ENCODE measurements around the gene ORC3.

ORC3 gene

DNA sequence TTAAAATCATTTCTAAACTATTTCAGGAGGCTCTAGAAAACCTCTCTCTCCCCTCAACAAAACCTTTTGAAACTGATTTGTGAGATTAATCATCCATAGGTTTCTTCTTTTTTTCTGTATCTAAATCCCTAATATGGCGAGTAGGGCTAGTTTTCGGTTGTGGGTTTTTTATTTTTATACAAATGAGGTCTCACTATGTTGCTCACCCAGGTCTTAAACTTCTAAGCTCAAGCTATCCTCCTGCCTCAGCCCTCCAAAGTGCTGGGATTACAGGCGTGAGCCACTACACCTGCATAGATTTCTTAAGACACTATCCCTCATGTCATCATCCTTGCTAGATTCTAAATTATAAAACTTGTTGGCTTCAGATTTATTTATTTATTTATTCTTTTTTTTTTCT is 43.9 kb downstream of the ORC3 start:
- no peak overlapping the region for H3K4me3 ChIP-seq (ENCODE audit: low read depth, low read length)
- peaks cover 10% of the 10 kb centered on the region for H3K4me1 ChIP-seq (ENCODE audit: control insufficient read depth, insufficient read depth, low read length, unreplicated experiment)
- H2AFZ ChIP-seq (ENCODE audit: low read length, unreplicated experiment), result no peak overlapping the region
- peaks cover 11% of the 10 kb centered on the region for H3K36me3 ChIP-seq (ENCODE audit: insufficient read depth, low read length)
- no peaks in the 10 kb centered on the region for H3K27me3 ChIP-seq (ENCODE audit: insufficient read depth, low read length)
- no peak overlapping the region for H3K27ac ChIP-seq (ENCODE audit: low read depth, low read length)
- no peaks in the 10 kb centered on the region for H3K79me2 ChIP-seq (ENCODE audit: control insufficient read depth, insufficient read depth, low read length, unreplicated experiment)

DNA sequence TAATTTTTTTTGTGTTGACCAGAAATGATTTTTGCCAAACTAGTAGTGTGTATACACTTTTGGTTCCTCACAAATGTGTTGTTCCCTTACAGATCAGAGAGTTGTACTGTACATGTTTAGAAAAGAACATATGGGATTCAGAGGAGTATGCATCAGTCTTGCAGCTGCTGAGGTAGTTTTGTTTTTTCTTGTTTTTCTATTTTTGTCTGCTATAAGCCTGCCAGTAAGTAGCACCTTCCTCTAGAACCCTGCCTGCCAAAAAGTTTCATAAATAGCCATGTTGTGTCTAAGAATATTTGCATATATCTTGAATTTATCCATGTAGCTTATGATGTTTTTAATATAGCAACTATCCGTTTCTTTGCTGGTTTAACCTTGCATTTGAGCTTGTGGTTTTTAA is 46.4 kb downstream of the ORC3 start:
- Histone ChIP-seq H3K27me3 (ENCODE audit: insufficient read depth, low read length) (no peaks in the 10 kb centered on the region), H3K36me3 (ENCODE audit: insufficient read depth, low read length) (peaks cover 18% of the 10 kb centered on the region), H3K79me2 (ENCODE audit: control insufficient read depth, insufficient read depth, low read length, unreplicated experiment) (no peaks in the 10 kb centered on the region), H3K27ac (ENCODE audit: low read depth, low read length) (no peak overlapping the region), H3K4me1 (ENCODE audit: control insufficient read depth, insufficient read depth, low read length, unreplicated experiment) (no peaks in the 10 kb centered on the region), H3K4me3 (ENCODE audit: low read depth, low read length) (no peak overlapping the region), H2AFZ (ENCODE audit: low read length, unreplicated experiment) (no peak overlapping the region)

DNA sequence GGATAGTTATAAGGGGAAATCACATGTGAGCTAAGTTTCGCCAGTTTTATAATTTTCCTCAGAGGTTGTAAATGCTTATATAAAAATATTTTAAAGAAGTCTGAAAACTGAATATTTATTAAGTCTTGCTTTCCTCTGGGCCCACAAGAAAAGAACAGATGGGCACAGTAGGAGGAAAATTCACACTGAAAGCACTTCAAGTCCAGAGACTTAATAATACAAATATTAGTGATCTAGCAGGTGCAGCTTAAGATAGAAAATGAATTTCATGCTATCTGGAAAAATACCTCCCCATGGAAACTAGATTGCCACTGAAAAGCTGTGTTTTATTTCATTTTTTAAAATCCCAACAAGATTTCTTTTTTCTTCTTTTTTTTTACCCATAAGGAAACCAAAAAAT is 47.2 kb downstream of the ORC3 start:
- Histone ChIP-seq H3K27ac (ENCODE audit: low read depth, low read length) (no peak overlapping the region), H3K79me2 (ENCODE audit: control insufficient read depth, insufficient read depth, low read length, unreplicated experiment) (no peaks in the 10 kb centered on the region), H2AFZ (ENCODE audit: low read length, unreplicated experiment) (no peak overlapping the region), H3K27me3 (ENCODE audit: insufficient read depth, low read length) (no peaks in the 10 kb centered on the region), H3K4me1 (ENCODE audit: control insufficient read depth, insufficient read depth, low read length, unreplicated experiment) (no peaks in the 10 kb centered on the region), H3K36me3 (ENCODE audit: insufficient read depth, low read length) (peaks cover 18% of the 10 kb centered on the region), H3K4me3 (ENCODE audit: low read depth, low read length) (no peak overlapping the region)

GRCh38 chr6:87639373-87639772 is 49.4 kb downstream of the ORC3 start:
- H3K79me2 ChIP-seq (ENCODE audit: control insufficient read depth, insufficient read depth, low read length, unreplicated experiment), result no peaks in the 10 kb centered on the region
- H3K27me3 ChIP-seq (ENCODE audit: insufficient read depth, low read length), result no peaks in the 10 kb centered on the region
- no peak overlapping the region for H3K27ac ChIP-seq (ENCODE audit: low read depth, low read length)
- no peak overlapping the region for H3K4me3 ChIP-seq (ENCODE audit: low read depth, low read length)
- H2AFZ ChIP-seq (ENCODE audit: low read length, unreplicated experiment), result no peak overlapping the region
- no peaks in the 10 kb centered on the region for H3K4me1 ChIP-seq (ENCODE audit: control insufficient read depth, insufficient read depth, low read length, unreplicated experiment)
- peaks cover 18% of the 10 kb centered on the region for H3K36me3 ChIP-seq (ENCODE audit: insufficient read depth, low read length)

DNA sequence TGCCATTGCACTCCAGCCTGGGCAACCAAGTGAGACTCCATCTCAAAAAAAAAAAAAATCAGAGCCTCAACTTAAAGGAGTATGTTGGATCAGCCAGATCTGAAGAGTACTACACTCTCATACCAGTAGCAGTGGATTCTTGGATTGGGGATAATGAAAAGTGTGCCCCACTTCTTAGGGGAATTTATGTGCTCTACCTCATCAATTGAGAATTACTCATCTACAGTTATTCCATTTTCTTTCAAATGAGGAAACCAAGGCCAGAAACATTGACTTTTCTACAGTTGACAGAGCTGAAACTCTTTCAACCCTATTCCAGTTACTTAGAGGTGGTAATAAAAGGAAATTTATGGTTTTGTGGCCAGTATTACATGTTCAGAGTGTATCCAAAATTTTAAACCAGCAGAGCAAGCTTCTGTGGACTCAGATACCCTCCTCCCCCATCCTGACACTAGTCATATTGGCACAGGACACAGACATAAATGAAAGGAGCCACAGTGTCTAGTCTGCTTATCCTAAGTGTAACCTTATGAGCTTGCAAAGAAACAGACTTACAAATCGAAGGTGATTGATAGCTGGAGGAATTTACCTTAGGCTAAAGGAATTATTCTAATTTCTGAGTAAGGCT is 51.2 kb downstream of the ORC3 start:
- H3K27me3 ChIP-seq (ENCODE audit: insufficient read depth, low read length), result no peaks in the 10 kb centered on the region
- no peak overlapping the region for H3K4me3 ChIP-seq (ENCODE audit: low read depth, low read length)
- no peaks in the 10 kb centered on the region for H3K79me2 ChIP-seq (ENCODE audit: control insufficient read depth, insufficient read depth, low read length, unreplicated experiment)
- H3K27ac ChIP-seq (ENCODE audit: low read depth, low read length), result no peak overlapping the region
- H2AFZ ChIP-seq (ENCODE audit: low read length, unreplicated experiment), result no peak overlapping the region
- H3K36me3 ChIP-seq (ENCODE audit: insufficient read depth, low read length), result peaks cover 11% of the 10 kb centered on the region; the same call in 1 of the 2 replicates
- peaks cover 3% of the 10 kb centered on the region for H3K4me1 ChIP-seq (ENCODE audit: control insufficient read depth, insufficient read depth, low read length, unreplicated experiment)

DNA sequence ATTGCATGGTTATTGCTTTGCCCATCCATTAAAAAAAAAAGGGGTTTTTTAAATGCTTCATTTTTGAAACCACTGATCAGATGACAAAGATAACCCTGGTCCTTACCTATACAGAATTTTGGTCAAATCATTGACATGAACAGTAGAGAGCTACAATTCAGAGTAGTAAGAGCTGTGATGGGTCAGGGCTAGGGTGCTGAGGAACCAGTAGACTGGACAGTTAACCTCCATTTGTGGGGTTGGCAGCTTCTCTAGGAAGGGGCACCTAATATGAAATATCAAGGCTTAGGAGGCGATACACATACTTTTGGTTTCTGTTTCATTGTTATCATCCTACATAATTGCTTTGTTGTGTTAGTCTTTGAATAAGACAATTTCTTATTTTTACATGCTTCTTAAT is 55.1 kb downstream of the ORC3 start:
- no peaks in the 10 kb centered on the region for H3K79me2 ChIP-seq (ENCODE audit: control insufficient read depth, insufficient read depth, low read length, unreplicated experiment)
- H2AFZ ChIP-seq (ENCODE audit: low read length, unreplicated experiment), result peak overlapping the region; percentile 57
- H3K4me3 ChIP-seq (ENCODE audit: low read depth, low read length), result peak overlapping the region; percentile 51; the same call in 1 of the 2 replicates
- H3K27ac ChIP-seq (ENCODE audit: low read depth, low read length), result no peak overlapping the region
- no peaks in the 10 kb centered on the region for H3K27me3 ChIP-seq (ENCODE audit: insufficient read depth, low read length)
- peaks cover 3% of the 10 kb centered on the region for H3K4me1 ChIP-seq (ENCODE audit: control insufficient read depth, insufficient read depth, low read length, unreplicated experiment)
- peaks cover 5% of the 10 kb centered on the region; the same call in 1 of the 2 replicates for H3K36me3 ChIP-seq (ENCODE audit: insufficient read depth, low read length)

DNA sequence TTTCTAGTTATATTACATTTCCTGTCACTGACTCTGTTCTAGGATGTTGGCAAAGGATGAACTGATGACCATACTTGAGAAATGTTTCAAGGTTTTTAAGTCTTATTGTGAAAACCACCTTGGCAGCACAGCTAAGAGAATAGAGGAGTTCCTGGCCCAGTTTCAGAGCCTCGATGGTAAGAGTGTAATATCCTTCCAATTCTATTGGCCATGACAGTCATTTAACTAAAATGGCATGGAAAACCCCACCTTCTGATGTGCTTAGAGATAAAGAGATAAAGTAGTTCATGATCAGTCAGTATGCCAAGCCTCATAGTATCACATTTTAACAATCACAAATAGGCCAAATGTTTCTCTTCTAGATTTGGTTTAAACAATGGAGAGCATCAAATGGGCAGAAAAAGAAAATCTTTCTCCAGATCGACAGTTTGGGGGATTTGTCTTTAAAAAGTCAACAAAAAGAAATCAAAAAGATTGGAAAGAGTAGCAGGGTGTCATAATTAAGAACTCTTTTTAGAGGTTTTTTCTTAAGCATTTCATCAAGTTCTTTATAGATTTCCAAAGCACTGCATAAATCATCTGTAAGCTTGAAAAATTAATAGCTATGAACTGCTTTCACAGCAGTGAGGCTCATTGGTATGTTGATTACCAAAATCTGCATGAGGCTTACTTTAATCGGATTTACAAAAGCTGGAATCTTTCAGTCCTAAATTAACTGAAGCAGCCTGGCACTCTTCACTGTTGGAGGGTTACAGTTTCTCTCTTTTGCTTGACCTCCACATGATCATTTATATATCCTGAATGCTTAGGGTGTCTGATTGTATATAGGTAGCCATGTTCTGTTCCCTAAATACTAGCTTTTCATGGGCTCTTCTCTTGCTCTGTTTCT is 63.4 kb downstream of the ORC3 start:
- Histone ChIP-seq H2AFZ (ENCODE audit: low read length, unreplicated experiment) (no peak overlapping the region), H3K36me3 (ENCODE audit: insufficient read depth, low read length) (peaks cover 5% of the 10 kb centered on the region; the same call in 1 of the 2 replicates), H3K27ac (ENCODE audit: low read depth, low read length) (no peak overlapping the region), H3K4me1 (ENCODE audit: control insufficient read depth, insufficient read depth, low read length, unreplicated experiment) (peaks cover 20% of the 10 kb centered on the region), H3K4me3 (ENCODE audit: low read depth, low read length) (no peak overlapping the region), H3K27me3 (ENCODE audit: insufficient read depth, low read length) (no peaks in the 10 kb centered on the region), H3K79me2 (ENCODE audit: control insufficient read depth, insufficient read depth, low read length, unreplicated experiment) (no peaks in the 10 kb centered on the region)

GRCh38 chr6:87654122-87654521 is 64.2 kb downstream of the ORC3 start:
- H3K27ac ChIP-seq (ENCODE audit: low read depth, low read length), result no peak overlapping the region
- no peaks in the 10 kb centered on the region for H3K27me3 ChIP-seq (ENCODE audit: insufficient read depth, low read length)
- H2AFZ ChIP-seq (ENCODE audit: low read length, unreplicated experiment), result no peak overlapping the region
- H3K79me2 ChIP-seq (ENCODE audit: control insufficient read depth, insufficient read depth, low read length, unreplicated experiment), result no peaks in the 10 kb centered on the region
- no peak overlapping the region for H3K4me3 ChIP-seq (ENCODE audit: low read depth, low read length)
- H3K36me3 ChIP-seq (ENCODE audit: insufficient read depth, low read length), result peaks cover 9% of the 10 kb centered on the region; the same call in 1 of the 2 replicates
- H3K4me1 ChIP-seq (ENCODE audit: control insufficient read depth, insufficient read depth, low read length, unreplicated experiment), result peaks cover 20% of the 10 kb centered on the region

DNA sequence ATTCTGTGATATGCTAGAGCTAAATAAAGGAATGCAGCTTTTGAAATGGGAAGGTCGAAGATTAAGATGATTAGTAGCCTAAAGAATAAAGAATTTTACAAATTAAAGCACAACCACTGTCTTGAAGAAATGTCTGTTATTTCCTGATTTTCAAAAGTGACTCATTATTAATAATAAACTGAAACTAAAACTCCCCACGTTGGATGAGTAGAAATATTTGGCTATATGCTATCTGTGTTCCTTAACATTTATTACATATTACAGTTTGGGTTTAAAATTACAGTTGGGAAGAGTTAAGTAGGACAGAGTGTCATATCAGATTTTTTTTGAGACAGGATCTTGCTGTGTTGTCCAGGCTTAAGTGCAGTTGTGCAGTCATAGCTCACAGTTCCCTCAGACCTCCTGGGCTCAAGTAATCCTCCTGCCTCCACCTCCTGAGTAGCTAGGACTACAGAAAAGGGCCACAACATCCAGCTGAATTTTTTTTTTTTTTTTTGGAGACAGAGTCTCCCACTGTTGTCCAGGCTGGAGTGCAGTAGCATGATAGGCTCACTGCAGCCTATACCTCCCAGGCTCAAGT is 65.0 kb downstream of the ORC3 start:
- Histone ChIP-seq H3K27me3 (ENCODE audit: insufficient read depth, low read length) (no peaks in the 10 kb centered on the region), H3K4me3 (ENCODE audit: low read depth, low read length) (no peak overlapping the region), H2AFZ (ENCODE audit: low read length, unreplicated experiment) (no peak overlapping the region), H3K36me3 (ENCODE audit: insufficient read depth, low read length) (peaks cover 9% of the 10 kb centered on the region; the same call in 1 of the 2 replicates), H3K4me1 (ENCODE audit: control insufficient read depth, insufficient read depth, low read length, unreplicated experiment) (peaks cover 28% of the 10 kb centered on the region), H3K27ac (ENCODE audit: low read depth, low read length) (peak overlapping the region; percentile 14), H3K79me2 (ENCODE audit: control insufficient read depth, insufficient read depth, low read length, unreplicated experiment) (no peaks in the 10 kb centered on the region)

GRCh38 chr6:87655824-87656223 is 65.9 kb downstream of the ORC3 start:
- Histone ChIP-seq H3K36me3 (ENCODE audit: insufficient read depth, low read length) (peaks cover 9% of the 10 kb centered on the region; the same call in 1 of the 2 replicates), H3K27ac (ENCODE audit: low read depth, low read length) (no peak overlapping the region), H3K4me1 (ENCODE audit: control insufficient read depth, insufficient read depth, low read length, unreplicated experiment) (peaks cover 36% of the 10 kb centered on the region), H3K27me3 (ENCODE audit: insufficient read depth, low read length) (no peaks in the 10 kb centered on the region), H3K79me2 (ENCODE audit: control insufficient read depth, insufficient read depth, low read length, unreplicated experiment) (no peaks in the 10 kb centered on the region), H3K4me3 (ENCODE audit: low read depth, low read length) (no peak overlapping the region), H2AFZ (ENCODE audit: low read length, unreplicated experiment) (no peak overlapping the region)
